HG02938 (cell line): ENCODE data around the gene EZR.

ENCODE experiments used
- ATAC-seq: cut with Tn5 transposase; IDR thresholded peaks from one replicate; pipeline ENCODE4 v1.9.1; 2021; ENCODE audit warnings: mild to moderate bottlenecking, moderate library complexity; ENCODE audit not compliant: unreplicated experiment

EZR gene

GRCh38 chr6:158819213-158819976 lies at the start of gene EZR:
TSS of gene EZR (minus strand) at chr6:158819368. CDS start at chr6:158818093, 1,275 bp downstream.
- ATAC-seq: peak; percentile 37

- no peak for ATAC-seq
Observed at GRCh38 chr6:158868122-158868480, 48.9 kb upstream of the EZR start.

GRCh38 chr6:158867381-158868121 lies 48.4 kb upstream of the EZR start:
- no peak for ATAC-seq

- ATAC-seq: no peak
Observed at GRCh38 chr6:158865769-158866168, 46.6 kb upstream of the EZR start.

- ATAC-seq: no peak
Observed at GRCh38 chr6:158863646-158864045, 44.5 kb upstream of the EZR start.

GRCh38 chr6:158861686-158862381 lies 42.7 kb upstream of the EZR start:
- no peak for ATAC-seq

- ATAC-seq: no peak
Observed at GRCh38 chr6:158860279-158860865, 41.2 kb upstream of the EZR start.

GRCh38 chr6:158856261-158856660 lies 37.1 kb upstream of the EZR start:
- ATAC-seq: no peak

- no peak for ATAC-seq
Observed at GRCh38 chr6:158854214-158855101, 35.3 kb upstream of the EZR start.

- ATAC-seq: no peak
Observed at GRCh38 chr6:158853880-158854213, 34.7 kb upstream of the EZR start.

- ATAC-seq: peak; percentile 81
Observed at GRCh38 chr6:158853072-158853879, 34.1 kb upstream of the EZR start.

GRCh38 chr6:158852312-158853071 lies 33.3 kb upstream of the EZR start:
- ATAC-seq: no peak

GRCh38 chr6:158850807-158851115 lies 31.6 kb upstream of the EZR start:
- no peak for ATAC-seq

GRCh38 chr6:158849899-158850806 lies 31.0 kb upstream of the EZR start:
- ATAC-seq: peak; percentile 46

- ATAC-seq: no peak
Observed at GRCh38 chr6:158848490-158848895, 29.3 kb upstream of the EZR start.

- ATAC-seq: no peak
Observed at GRCh38 chr6:158847786-158848185, 28.6 kb upstream of the EZR start.

- ATAC-seq: no peak
Observed at GRCh38 chr6:158847012-158847529, 27.9 kb upstream of the EZR start.
